Gastrocnemius medialis (tissue), 4 donors: ENCODE data around the gene PTGR2. TPM values are rescaled to one million over a fixed set of nuclear protein-coding genes. Genes with fewer than 3 reads are reported as not detected.

Experiments used
- ATAC-seq, 2 donors: fragments of 150-250 bp; one replicate each; pipeline ENCODE4 v1.9.1; 2016
- DNase-seq, 2 donors: peaks; one replicate each; pipeline ENCODE4 v3.0.0-alpha.2; 2019
- H3K27ac ChIP-seq, 4 donors: fragments of 200-600 bp; sonication (generic); 1 replicate in 1 of 4; 2 replicates in 3 of 4; pipeline ENCODE4 v1.5.1; 2016 to 2018; ENCODE audit warnings: mild to moderate bottlenecking in 2 of 4, moderate library complexity in 1 of 4
- H3K27me3 ChIP-seq, 3 donors: fragments of 200-600 bp; sonication (generic) in 2 of 3; 1 replicate in 1 of 3; 2 replicates in 2 of 3; pipeline versions ENCODE4 v1.5.1 to v1.6.0; 2016 to 2019; ENCODE audit warnings: mild to moderate bottlenecking in 1 of 3, moderate library complexity in 1 of 3
- H3K36me3 ChIP-seq, 2 donors: fragments of 200-600 bp; sonication (generic) in 1 of 2; one replicate each; pipeline ENCODE4 v1.5.1; 2017 to 2018
- H3K4me1 ChIP-seq, 2 donors: fragments of 200-600 bp; sonication (generic) in 1 of 2; one replicate each; pipeline ENCODE4 v1.5.1; 2016 to 2017; ENCODE audit warnings: mild to moderate bottlenecking in 2 of 2
- H3K4me3 ChIP-seq, 4 donors: fragments of 200-600 bp; sonication (generic) in 3 of 4; 1 replicate in 1 of 4; 2 replicates in 3 of 4; pipeline ENCODE4 v1.5.1; 2016 to 2019; ENCODE audit warnings: mild to moderate bottlenecking in 2 of 4
- H3K9me3 ChIP-seq, 3 donors: fragments of 200-600 bp; sonication (generic) in 2 of 3; 1 replicate in 1 of 3; 2 replicates in 2 of 3; pipeline ENCODE4 v1.5.1; 2016 to 2019
- POLR2A ChIP-seq, 2 donors: fragments of 450-650 bp; IDR thresholded peaks; one replicate each; pipeline ENCODE4 v1.6.1; 2017; ENCODE audit warnings: antibody characterized with exemption in 2 of 2, mild to moderate bottlenecking in 2 of 2, moderate library complexity in 2 of 2
- in situ Hi-C, 4 donors: fragments of 200-750 bp; cut with MboI; loops; one replicate each; pipeline versions ENCODE4 v1.15.0 to v1.8.0; 2017; ENCODE audit warnings: low sequenced_read_pairs in 4 of 4
- intact Hi-C: fragments of 100-400 bp; cut with DNase I; formaldehyde crosslinking; loops from one replicate; pipeline ENCODE4 v1.15.1; 2023; ENCODE audit warnings: low total_unique reads
- total RNA-seq, 4 donors: library from RNA; depleted of rRNA; stranded (reverse); fragments of >200 nt; gene quantifications; one replicate each; pipeline versions ENCODE4 v1.1.0 to v1.2.3, GENCODE V29; 2016
- TF ChIP-seq, protein P1 (sequence below), 5 experiments: fragments of 450-650 bp in 3 of 5; fragments of 200-600 bp in 2 of 5; sonication (generic) in 2 of 5; IDR thresholded peaks in 4 of 5; conservative IDR thresholded peaks in 1 of 5; 1 replicate in 4 of 5; 2 replicates in 1 of 5; pipeline ENCODE4 v1.5.1; 2016 to 2019; ENCODE audit warnings: antibody characterized with exemption in 5 of 5, mild to moderate bottlenecking in 3 of 5, moderate library complexity in 3 of 5

PTGR2 gene
- total RNA-seq, 4 donors from 2014 or later, result 5.6 to 15.7 (median 9.9) TPM

DNA sequence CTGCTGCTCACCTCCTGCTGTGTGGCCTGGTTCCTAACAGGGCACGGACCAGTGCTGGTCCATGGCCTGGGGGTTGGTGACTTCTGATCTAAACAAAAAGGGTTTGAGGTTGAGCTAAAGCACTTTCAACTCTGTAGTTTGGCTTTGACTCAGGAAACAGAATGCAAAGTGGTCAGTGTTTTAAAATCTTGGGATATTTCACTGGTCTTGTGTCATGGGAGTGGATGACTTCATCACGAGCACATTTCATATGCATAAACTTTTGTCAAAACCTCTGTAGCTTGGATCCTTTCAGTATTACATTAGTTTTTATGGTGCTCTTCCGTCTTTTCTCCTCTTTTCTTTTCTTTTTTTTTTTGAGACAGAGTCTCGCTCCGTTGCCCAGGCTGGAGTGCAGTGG, 72.7 kb downstream of the PTGR2 start:
- no peak overlapping the region for H3K4me3 ChIP-seq
- in situ Hi-C loops (no loop called here), intact Hi-C loops (no loop called here)
- peaks cover 0 to 83% of the 10 kb centered on the region in 2 donors for H3K36me3 ChIP-seq
- TF ChIP-seq, protein P1, sequence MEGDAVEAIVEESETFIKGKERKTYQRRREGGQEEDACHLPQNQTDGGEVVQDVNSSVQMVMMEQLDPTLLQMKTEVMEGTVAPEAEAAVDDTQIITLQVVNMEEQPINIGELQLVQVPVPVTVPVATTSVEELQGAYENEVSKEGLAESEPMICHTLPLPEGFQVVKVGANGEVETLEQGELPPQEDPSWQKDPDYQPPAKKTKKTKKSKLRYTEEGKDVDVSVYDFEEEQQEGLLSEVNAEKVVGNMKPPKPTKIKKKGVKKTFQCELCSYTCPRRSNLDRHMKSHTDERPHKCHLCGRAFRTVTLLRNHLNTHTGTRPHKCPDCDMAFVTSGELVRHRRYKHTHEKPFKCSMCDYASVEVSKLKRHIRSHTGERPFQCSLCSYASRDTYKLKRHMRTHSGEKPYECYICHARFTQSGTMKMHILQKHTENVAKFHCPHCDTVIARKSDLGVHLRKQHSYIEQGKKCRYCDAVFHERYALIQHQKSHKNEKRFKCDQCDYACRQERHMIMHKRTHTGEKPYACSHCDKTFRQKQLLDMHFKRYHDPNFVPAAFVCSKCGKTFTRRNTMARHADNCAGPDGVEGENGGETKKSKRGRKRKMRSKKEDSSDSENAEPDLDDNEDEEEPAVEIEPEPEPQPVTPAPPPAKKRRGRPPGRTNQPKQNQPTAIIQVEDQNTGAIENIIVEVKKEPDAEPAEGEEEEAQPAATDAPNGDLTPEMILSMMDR (IDR thresholded peaks at IDR 0.05 in 4 of 5, conservative IDR thresholded peaks at IDR 0.05 in 1 of 5), result no peak
- no peak for TF ChIP-seq POLR2A (IDR thresholded peaks at IDR 0.05)
- DNase-seq (no peak), ATAC-seq (no peak)
- no peaks in the 10 kb centered on the region for H3K27me3 ChIP-seq
- no peaks in the 10 kb centered on the region for H3K4me1 ChIP-seq
- no peak overlapping the region for H3K27ac ChIP-seq
- H3K9me3 ChIP-seq, result no peaks in the 10 kb centered on the region

Other genes with a start within 250 kb of the PTGR2 start
- not detected for gene ACOT6, start 239.3 kb upstream of the PTGR2 start, total RNA-seq
- 1 to 10 TPM; 6.4 to 8.2 (median 7.7) TPM for gene DNAL1, start 206.8 kb upstream of the PTGR2 start, total RNA-seq
- gene PNMA1, start 137.4 kb upstream of the PTGR2 start, total RNA-seq, result 10 to 100 TPM in 1 of 4 donors, 1 to 10 TPM in 3; 7.6 to 18.5 (median 8.8) TPM
- gene ZNF410, start 35.0 kb downstream of the PTGR2 start, total RNA-seq, result 10 to 100 TPM; 22.6 to 33.2 (median 24.0) TPM
- gene FAM161B, start 98.3 kb downstream of the PTGR2 start, total RNA-seq, result 1 to 10 TPM; 5.0 to 7.7 (median 6.0) TPM
- 10 to 100 TPM; 36.5 to 60.6 (median 42.2) TPM for gene COQ6, start 98.5 kb downstream of the PTGR2 start, total RNA-seq
- 10 to 100 TPM in 1 of 4 donors, 1 to 10 TPM in 3; 5.4 to 10.2 (median 7.3) TPM for gene ENTPD5, start 167.5 kb downstream of the PTGR2 start, total RNA-seq
- gene BBOF1, start 167.5 kb downstream of the PTGR2 start, total RNA-seq, result 1 to 10 TPM in 3 of 4 donors, under 1 TPM in 1; 0.95 to 8.7 (median 1.9) TPM
- 10 to 100 TPM in 3 of 4 donors, 1 to 10 TPM in 1; 5.9 to 26.3 (median 20.3) TPM for gene ALDH6A1, start 232.6 kb downstream of the PTGR2 start, total RNA-seq
- gene LIN52, start 233.1 kb downstream of the PTGR2 start, total RNA-seq, result 1 to 10 TPM; 3.4 to 5.6 (median 4.3) TPM